H1 (cell line): ENCODE data around the gene PDE4D. TPM values are rescaled to one million over a fixed set of nuclear protein-coding genes. Genes with fewer than 3 reads are reported as not detected.

Experiments
- CTCF ChIA-PET: fragments of 300-600 bp; sonication (Branson Sonifier 250); formaldehyde crosslinking; loops from one replicate; lab custom pipeline; 2021; ENCODE audit not compliant: partially characterized antibody; lab: Charles Lee
- POLR2A ChIA-PET: fragments of 300-600 bp; sonication (Branson Sonifier 250); formaldehyde crosslinking; loops from one replicate; lab custom pipeline; 2021; ENCODE audit warnings: inconsistent platforms; ENCODE audit not compliant: partially characterized antibody; lab: Charles Lee
- DNase-seq, 2 experiments: peaks; one replicate each; pipeline versions ENCODE4 v3.0.0 to v3.0.0-alpha.2; 2010 to 2022; ENCODE audit warnings: low spot score in 2 of 2, low read depth in 1 of 2, mixed read lengths in 1 of 2
- FAIRE-seq: peaks from 2 replicates; lab custom pipeline; 2011; peaks lifted over from hg19 to GRCh38; lab: Jason Lieb, UNC
- H2AFZ ChIP-seq: 2 replicates; pipeline ENCODE4 v1.8.1; 2012; ENCODE audit warnings: low read length, inconsistent platforms
- H2AK5ac ChIP-seq: 2 replicates; pipeline ENCODE4 v1.6.1; 2013; ENCODE audit warnings: low read depth, low read length
- H2BK120ac ChIP-seq: replicated peaks from 2 replicates; pipeline ENCODE3; 2013; ENCODE audit warnings: low read depth, low read length, inconsistent platforms
- H2BK12ac ChIP-seq: 2 replicates; pipeline ENCODE4 v1.6.1; 2013; ENCODE audit warnings: low read depth, low read length
- H2BK15ac ChIP-seq: 2 replicates; pipeline ENCODE4 v1.6.1; 2013; ENCODE audit warnings: low read length
- H2BK20ac ChIP-seq: 2 replicates; pipeline ENCODE4 v1.6.1; 2013; ENCODE audit warnings: low read length
- H2BK5ac ChIP-seq: 2 replicates; pipeline ENCODE4 v1.6.1; 2013; ENCODE audit warnings: low read depth, low read length
- H3K14ac ChIP-seq: 2 replicates; pipeline ENCODE4 v1.6.1; 2013; ENCODE audit warnings: inconsistent platforms; ENCODE audit not compliant: insufficient read length
- H3K18ac ChIP-seq: 2 replicates; pipeline ENCODE4 v1.6.1; 2013; ENCODE audit warnings: low read length; ENCODE audit errors: extremely low read depth
- H3K23ac ChIP-seq: 2 replicates; pipeline ENCODE4 v1.6.1; 2013; ENCODE audit warnings: inconsistent platforms; ENCODE audit not compliant: insufficient read length
- H3K23me2 ChIP-seq: 2 replicates; pipeline ENCODE4 v1.6.1; 2013; ENCODE audit warnings: low read depth, low read length
- H3K27ac ChIP-seq: 2 replicates; pipeline ENCODE4 v1.6.1; 2011; ENCODE audit warnings: low read depth, low read length, inconsistent platforms
- H3K27me3 ChIP-seq, 4 experiments: replicated peaks in 1 of 4; 1 replicate in 1 of 4; 2 replicates in 3 of 4; pipeline versions ENCODE4 v1.6.1 to v1.8.1; 2011 to 2013; ENCODE audit warnings: low read length in 3 of 4, mild to moderate bottlenecking in 3 of 4, inconsistent platforms in 2 of 4, mixed read lengths in 2 of 4, moderate library complexity in 1 of 4; ENCODE audit not compliant: control insufficient read depth in 3 of 4, insufficient read depth in 3 of 4; ENCODE audit errors: extremely low read depth in 1 of 4
- H3K36me3 ChIP-seq, 4 experiments: 2 replicates each; pipeline versions ENCODE4 v1.6.1 to v1.8.1; 2011 to 2013; ENCODE audit warnings: mild to moderate bottlenecking in 4 of 4, low read length in 3 of 4, moderate library complexity in 2 of 4, control low read depth in 1 of 4, inconsistent platforms in 1 of 4; ENCODE audit not compliant: insufficient read depth in 4 of 4, control insufficient read depth in 2 of 4
- H3K4ac ChIP-seq: replicated peaks from 2 replicates; pipeline ENCODE3; 2013; ENCODE audit warnings: low read length, low read depth, mixed read lengths, inconsistent platforms; ENCODE audit not compliant: insufficient read length
- H3K4me1 ChIP-seq, 4 experiments: replicated peaks in 1 of 4; 1 replicate in 1 of 4; 2 replicates in 3 of 4; pipeline versions ENCODE4 v1.6.1 to v1.8.1; 2011 to 2013; ENCODE audit warnings: low read length in 3 of 4, inconsistent platforms in 2 of 4, mixed read lengths in 1 of 4; ENCODE audit not compliant: insufficient read depth in 4 of 4, control insufficient read depth in 3 of 4
- H3K4me2 ChIP-seq, 2 experiments: 2 replicates each; pipeline versions ENCODE4 v1.6.1 to v1.8.1; 2011 to 2013; ENCODE audit warnings: low read depth in 2 of 2, low read length in 2 of 2, control low read depth in 1 of 2, inconsistent platforms in 1 of 2, mild to moderate bottlenecking in 1 of 2; ENCODE audit not compliant: insufficient read depth in 1 of 2
- H3K4me3 ChIP-seq, 4 experiments: fragments of 200-600, 300-600 bp in 1 of 4; sonication (generic), shearing (Covaris generic), sonication (Bioruptor Twin) in 1 of 4; 2 replicates each; pipeline versions ENCODE4 v1.5.1 to v1.8.1; 2011 to 2016; ENCODE audit warnings: low read length in 4 of 4, low read depth in 3 of 4, control low read depth in 2 of 4, inconsistent platforms in 2 of 4, mild to moderate bottlenecking in 2 of 4, mixed read lengths in 1 of 4, moderate library complexity in 1 of 4; ENCODE audit not compliant: insufficient read depth in 2 of 4; ENCODE audit errors: extremely low read depth in 1 of 4
- H3K56ac ChIP-seq: replicated peaks from 2 replicates; pipeline ENCODE3; 2013; ENCODE audit warnings: low read depth, mild to moderate bottlenecking, mixed read lengths, low read length, inconsistent platforms; ENCODE audit not compliant: insufficient read length
- H3K79me1 ChIP-seq: 2 replicates; pipeline ENCODE4 v1.6.1; 2013; ENCODE audit warnings: low read depth, low read length, control low read depth
- H3K79me2 ChIP-seq, 2 experiments: 2 replicates each; pipeline versions ENCODE4 v1.6.1 to v1.8.1; 2012 to 2013; ENCODE audit warnings: low read length in 2 of 2, mild to moderate bottlenecking in 2 of 2, inconsistent platforms in 1 of 2; ENCODE audit not compliant: insufficient read depth in 2 of 2, control insufficient read depth in 1 of 2
- H3K9ac ChIP-seq, 4 experiments: replicated peaks in 1 of 4; 1 replicate in 1 of 4; 2 replicates in 3 of 4; pipeline versions ENCODE4 v1.6.1 to v1.8.1; 2011 to 2013; ENCODE audit warnings: low read depth in 3 of 4, low read length in 3 of 4, control low read depth in 2 of 4, mild to moderate bottlenecking in 2 of 4, moderate library complexity in 2 of 4, inconsistent platforms in 1 of 4; ENCODE audit errors: extremely low read depth in 1 of 4
- H3K9me3 ChIP-seq, 2 experiments: 2 replicates each; pipeline versions ENCODE4 v1.6.1 to v1.8.1; 2012 to 2013; ENCODE audit warnings: mild to moderate bottlenecking in 2 of 2, moderate library complexity in 2 of 2, control low read depth in 1 of 2, inconsistent platforms in 1 of 2, low read depth in 1 of 2, low read length in 1 of 2, mixed read lengths in 1 of 2; ENCODE audit not compliant: insufficient read depth in 2 of 2
- H4K20me1 ChIP-seq, 2 experiments: replicated peaks in 1 of 2; 2 replicates each; pipeline versions ENCODE3 to v1.8.1; 2011 to 2013; ENCODE audit warnings: inconsistent platforms in 2 of 2, low read length in 2 of 2, mild to moderate bottlenecking in 1 of 2; ENCODE audit not compliant: insufficient read depth in 2 of 2, control insufficient read depth in 1 of 2
- H4K5ac ChIP-seq: 2 replicates; pipeline ENCODE4 v1.6.1; 2013; ENCODE audit warnings: low read length, low read depth, mixed read lengths, inconsistent platforms; ENCODE audit not compliant: insufficient read length
- H4K8ac ChIP-seq: 2 replicates; pipeline ENCODE4 v1.8.0; 2013; ENCODE audit warnings: mild to moderate bottlenecking, moderate library complexity, low read length, inconsistent platforms; ENCODE audit not compliant: insufficient read depth; ENCODE audit errors: extremely low read depth
- H4K91ac ChIP-seq: replicated peaks from 2 replicates; pipeline ENCODE3; 2013; ENCODE audit warnings: low read length, mixed read lengths, inconsistent platforms; ENCODE audit not compliant: insufficient read length
- CBX8 ChIP-seq: fragments of 300-800, 300-1000 bp; sonication (generic); IDR thresholded peaks from 2 replicates; pipeline ENCODE4 v1.7.1; 2016; ENCODE audit warnings: low read depth, low read length, borderline replicate concordance
- CEBPB ChIP-seq: IDR thresholded peaks from 2 replicates; pipeline ENCODE4 v1.6.1; 2012; ENCODE audit warnings: low read depth, low read length
- SIX5 ChIP-seq: IDR thresholded peaks from 2 replicates; pipeline ENCODE4 v1.6.1; 2011; ENCODE audit warnings: mild to moderate bottlenecking, low read depth, low read length
- WGBS, 2 experiments: shearing (Covaris generic) in 1 of 2; methylation state at CpG; one replicate each; pipeline versions ENCODE4 v1.1.6 to v1.1.7; 2013 to 2015; ENCODE audit warnings: low lambda C conversion rate in 2 of 2, mixed read lengths in 2 of 2, inconsistent platforms in 1 of 2, low coverage in 1 of 2, missing lambda C conversion rate in 1 of 2; ENCODE audit not compliant: insufficient replicate concordance in 2 of 2, insufficient coverage in 1 of 2, insufficient read length in 1 of 2; ENCODE audit errors: extremely low coverage in 1 of 2, missing lambda C conversion rate in 1 of 2; 5-methylcytosine and 5-hydroxymethylcytosine counted together
- polyA plus RNA-seq, 7 experiments: library from polyadenylated mRNA; depleted of rRNA in 3 of 7; stranded (reverse) in 5 of 7; unstranded in 2 of 7; fragments of >200 nt in 5 of 7; fragments of 200-250 nt in 2 of 7; gene quantifications; 1 replicate in 5 of 7; 2 replicates in 1 of 7; 4 replicates in 1 of 7; pipeline versions ENCODE4 v1.2.1 to v1.2.3, GENCODE V29; 2011 to 2013; ENCODE audit warnings: missing spikeins in 2 of 7, mixed read lengths in 2 of 7
- total RNA-seq: library from RNA; stranded (reverse); fragmentation: NEBNext Ultra II Directional; extraction: Animal tissue kit (Norgen Biotek cat#: 25700); gene quantifications from 2 replicates; pipeline ENCODE4 v1.2.1, GENCODE V29; 2021

The PDE4D gene
- total and polyA plus RNA-seq, 2 of the 8 experiments (the other 6 are each of a cell fraction or from before 2014, with no cell fraction given): 2.3 to 3.7 TPM

- Histone ChIP-seq H3K9me3 (no peaks in the 10 kb centered on the region), H4K20me1 (no peaks in the 10 kb centered on the region), H2AFZ (no peak overlapping the region), H3K23ac (no peak overlapping the region), H3K18ac (no peak overlapping the region), H4K8ac (no peak overlapping the region), H2BK20ac (no peak overlapping the region), H3K14ac (no peak overlapping the region), H3K23me2 (no peaks in the 10 kb centered on the region), H3K27me3 (no peaks in the 10 kb centered on the region), H3K4ac (no peak overlapping the region), H4K91ac (no peak overlapping the region), H3K9ac (no peak overlapping the region), H2BK120ac (no peak overlapping the region), H3K4me2 (no peak overlapping the region), H2AK5ac (no peak overlapping the region), H3K27ac (no peak overlapping the region), H3K36me3 (no peaks in the 10 kb centered on the region), H2BK15ac (no peak overlapping the region), H3K79me1 (no peaks in the 10 kb centered on the region), H3K56ac (no peak overlapping the region), H2BK12ac (no peak overlapping the region), H2BK5ac (no peak overlapping the region), H3K4me1 (peaks cover 2 to 5% (median 3%) of the 10 kb centered on the region in 4 experiments; a peak in 4 of 7 replicates), H3K4me3 (no peak overlapping the region), H4K5ac (no peak overlapping the region), H3K79me2 (no peaks in the 10 kb centered on the region)
- 100% methylated on average over 2 of the region's 2 CpGs; no CpG with 5 or more reads in 1 of the 2 experiments for WGBS, 2 experiments
- TF ChIP-seq CBX8: no peak
- no peak for TF ChIP-seq SIX5
- TF ChIP-seq CEBPB: no peak
- no peak for DNase-seq
- ChIA-PET CTCF (interaction anchor here (0.8 to 1.3 kb wide), 6 partner anchors 10 to 292 kb away, joined by 3 to 5 read pairs (median 3); no protein-coding TSS in a partner anchor), POLR2A (no interaction called here)
- no peak for FAIRE-seq
Measured at GRCh38 chr5:59178071-59178470, 715.5 kb downstream of the PDE4D start.
